PC-9 (cell line): ENCODE measurements around the gene FOXF2.

Experiments
- CTCF ChIP-seq: fragments of 200-600 bp; sonication (generic); conservative IDR thresholded peaks from 2 replicates; pipeline ENCODE4 v1.6.1; 2017; ENCODE audit warnings: mixed run types, antibody characterized with exemption, mild to moderate bottlenecking, moderate library complexity
- EZH2 ChIP-seq: fragments of 200-600 bp; sonication (generic); IDR thresholded peaks from 2 replicates; pipeline ENCODE4 v1.8.0; 2017; ENCODE audit warnings: antibody characterized with exemption, low read depth

GRCh38 chr6:1363298-1363697 is 26.1 kb upstream of the FOXF2 start:
- TF ChIP-seq CTCF, result no peak
- TF ChIP-seq EZH2, result no peak
